ENCODE measurements around the gene ZBTB14. TPM values are rescaled to one million over a fixed set of nuclear protein-coding genes. Genes with fewer than 3 reads are reported as not detected.

The ZBTB14 gene
- total RNA-seq, 2 donors from 2014 or later: 14.7 to 15.9 TPM

DNA sequence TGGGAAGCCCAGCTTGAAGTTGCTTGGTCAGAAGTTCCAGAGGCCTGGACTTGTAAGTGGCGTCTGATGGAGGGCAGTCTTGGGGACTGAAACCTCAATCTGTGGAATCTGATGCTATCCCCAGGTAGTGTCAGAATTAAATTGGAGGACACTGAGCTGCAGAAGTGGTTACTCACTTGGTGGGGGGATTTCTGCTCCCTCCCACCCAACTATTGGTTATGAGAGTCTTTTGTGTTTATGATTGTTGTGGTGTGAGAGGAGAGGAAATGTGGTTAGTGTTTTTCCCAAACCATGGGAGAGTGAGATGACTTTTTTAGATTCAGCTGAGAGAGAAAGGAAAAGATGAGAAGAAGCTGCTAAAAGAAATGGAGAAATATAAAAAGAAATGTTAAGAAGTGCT, 12.8 kb downstream of the ZBTB14 start:
- WGBS, 2 experiments (ENCODE audit: insufficient coverage in 1 of 2, insufficient read length in 1 of 2): 86 to 100% methylated on average over 1 of the region's 1 CpG
- no peak for TF ChIP-seq CTCF (conservative IDR thresholded peaks at IDR 0.05)
- H3K9ac ChIP-seq (ENCODE audit: extremely low read depth, low read length, poor library complexity, severe bottlenecking): no peak overlapping the region
- DNase-seq: no peak
- Mint-ChIP-seq H3K27ac (no peak overlapping the region), H3K4me1 (peaks cover 12% of the 10 kb centered on the region), H3K9me3 (peaks cover 25% of the 10 kb centered on the region), H3K27me3 (ENCODE audit: insufficient read depth) (peaks cover 4% of the 10 kb centered on the region), H3K36me3 (ENCODE audit: low read depth) (peaks cover 4% of the 10 kb centered on the region), H3K4me3 (no peak overlapping the region)
- H3K27me3 ChIP-seq (ENCODE audit: control insufficient read depth, insufficient read depth, low read length, poor library complexity, severe bottlenecking): no peaks in the 10 kb centered on the region
- H3K4me3 ChIP-seq (ENCODE audit: low read length): no peak overlapping the region
- no peaks in the 10 kb centered on the region for H3K36me3 ChIP-seq (ENCODE audit: control insufficient read depth, insufficient read depth, low read length)
- H3K9me3 ChIP-seq (ENCODE audit: control insufficient read depth, low read length): peaks cover 8% of the 10 kb centered on the region
- H3K4me1 ChIP-seq (ENCODE audit: control insufficient read depth, insufficient read depth, low read length): no peaks in the 10 kb centered on the region
- H3K27ac ChIP-seq (ENCODE audit: low read depth, low read length): no peak overlapping the region

GRCh38 chr18:5276947-5277346, 18.6 kb downstream of the ZBTB14 start:
- peaks cover 11% of the 10 kb centered on the region for H3K4me1 Mint-ChIP-seq
- peaks cover 14% of the 10 kb centered on the region for H3K27me3 Mint-ChIP-seq (ENCODE audit: insufficient read depth)
- peak overlapping the region; percentile 70 for H3K4me3 ChIP-seq (ENCODE audit: low read length)
- peaks cover 3% of the 10 kb centered on the region for H3K4me1 ChIP-seq (ENCODE audit: control insufficient read depth, insufficient read depth, low read length)
- DNase-seq: no peak
- H3K9me3 Mint-ChIP-seq: peaks cover 28% of the 10 kb centered on the region
- H3K27me3 ChIP-seq (ENCODE audit: control insufficient read depth, insufficient read depth, low read length, poor library complexity, severe bottlenecking): no peaks in the 10 kb centered on the region
- no peak overlapping the region for H3K27ac ChIP-seq (ENCODE audit: low read depth, low read length)
- no peak overlapping the region for H3K9ac ChIP-seq (ENCODE audit: extremely low read depth, low read length, poor library complexity, severe bottlenecking)
- peaks cover 4% of the 10 kb centered on the region for H3K36me3 Mint-ChIP-seq (ENCODE audit: low read depth)
- no peak overlapping the region for H3K27ac Mint-ChIP-seq
- no peak for TF ChIP-seq CTCF (conservative IDR thresholded peaks at IDR 0.05)
- H3K9me3 ChIP-seq (ENCODE audit: control insufficient read depth, low read length): peaks cover 14% of the 10 kb centered on the region
- no peak overlapping the region for H3K4me3 Mint-ChIP-seq
- no peaks in the 10 kb centered on the region for H3K36me3 ChIP-seq (ENCODE audit: control insufficient read depth, insufficient read depth, low read length)
- 10 to 22% methylated on average over 2 to 3 of the region's 3 CpGs for WGBS, 2 experiments (ENCODE audit: insufficient coverage in 1 of 2, insufficient read length in 1 of 2)

DNA sequence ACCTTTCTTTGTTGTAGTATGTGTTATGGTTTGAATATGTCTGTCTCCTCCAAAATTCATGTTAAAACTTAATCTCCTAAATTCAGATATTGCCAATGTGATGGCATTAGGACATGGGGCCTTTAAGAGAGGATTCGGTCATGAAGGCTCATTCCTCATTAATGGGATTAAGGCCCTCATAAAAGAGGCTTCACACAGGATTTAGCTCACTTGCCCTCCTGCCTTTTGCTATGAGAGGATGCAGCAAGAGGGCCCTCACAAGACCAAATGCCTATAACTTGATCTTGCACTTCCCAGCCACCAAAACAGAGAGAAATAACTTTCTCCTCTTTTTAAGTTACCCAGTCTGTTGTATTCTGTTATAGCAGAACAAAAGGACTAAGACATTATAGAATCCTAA, 19.7 kb downstream of the ZBTB14 start:
- Mint-ChIP-seq H3K4me1 (peaks cover 11% of the 10 kb centered on the region), H3K27ac (no peak overlapping the region), H3K9me3 (peaks cover 33% of the 10 kb centered on the region), H3K4me3 (no peak overlapping the region), H3K36me3 (ENCODE audit: low read depth) (peaks cover 4% of the 10 kb centered on the region), H3K27me3 (ENCODE audit: insufficient read depth) (peaks cover 16% of the 10 kb centered on the region)
- Histone ChIP-seq H3K9me3 (ENCODE audit: control insufficient read depth, low read length) (peaks cover 15% of the 10 kb centered on the region), H3K27ac (ENCODE audit: low read depth, low read length) (no peak overlapping the region), H3K36me3 (ENCODE audit: control insufficient read depth, insufficient read depth, low read length) (no peaks in the 10 kb centered on the region), H3K4me3 (ENCODE audit: low read length) (no peak overlapping the region), H3K4me1 (ENCODE audit: control insufficient read depth, insufficient read depth, low read length) (peaks cover 3% of the 10 kb centered on the region), H3K9ac (ENCODE audit: extremely low read depth, low read length, poor library complexity, severe bottlenecking) (no peak overlapping the region), H3K27me3 (ENCODE audit: control insufficient read depth, insufficient read depth, low read length, poor library complexity, severe bottlenecking) (no peaks in the 10 kb centered on the region)
- peak; percentile 20 for TF ChIP-seq CTCF (conservative IDR thresholded peaks at IDR 0.05)
- no peak for DNase-seq
- 40% methylated on average over 1 of the region's 1 CpG; no CpG with 5 or more reads in 1 of the 2 experiments for WGBS, 2 experiments (ENCODE audit: insufficient coverage in 1 of 2, insufficient read length in 1 of 2)
